ENCODE results near the gene A1BG. TPM values are rescaled to one million over a fixed set of nuclear protein-coding genes. Genes with fewer than 3 reads are reported as not detected.

A1BG gene
- polyA plus RNA-seq, 2 of the 4 experiments (the other 2 are of a cell fraction): 2.5 to 9.5 TPM

- peak; percentile 74 for TF ChIP-seq KDM5A (IDR thresholded peaks at IDR 0.05)
- TF ChIP-seq HEYL (CRISPR knock-in tag; IDR thresholded peaks at IDR 0.05): no peak
- TF ChIP-seq CEBPB (IDR thresholded peaks at IDR 0.05): no peak
- peak; percentile 90 for TF ChIP-seq HOXB5 (CRISPR knock-in tag; IDR thresholded peaks at IDR 0.05)
- no peak for TF ChIP-seq RARB (CRISPR knock-in tag; IDR thresholded peaks at IDR 0.05)
- TF ChIP-seq MAFK (IDR thresholded peaks at IDR 0.05; ENCODE audit: partially characterized antibody): no peak
- TF ChIP-seq CBX2 (IDR thresholded peaks at IDR 0.05; ENCODE audit: borderline replicate concordance, low read depth): no peak
- TF ChIP-seq POLR2A (IDR thresholded peaks at IDR 0.05; ENCODE audit: low read length): peak; percentile 53
- no peak for TF ChIP-seq CHD2 (IDR thresholded peaks at IDR 0.05; ENCODE audit: low read length, partially characterized antibody)
- no peak for TF ChIP-seq NPAS2 (CRISPR knock-in tag; IDR thresholded peaks at IDR 0.05; ENCODE audit: borderline replicate concordance)
- TF ChIP-seq ZSCAN20 (CRISPR knock-in tag; IDR thresholded peaks at IDR 0.05): no peak
- TF ChIP-seq SMC3 (IDR thresholded peaks at IDR 0.05): peak; percentile 34; the same call in 2 of the 3 replicates
- peak; percentile 69; the same call in 1 of the 2 replicates for TF ChIP-seq ESRRA (IDR thresholded peaks at IDR 0.05; ENCODE audit: borderline replicate concordance, low read length)
- TF ChIP-seq BHLHE40 (IDR thresholded peaks at IDR 0.05; ENCODE audit: low read depth, low read length): no peak
- peak; percentile 90 for TF ChIP-seq PHF8 (IDR thresholded peaks at IDR 0.05; ENCODE audit: borderline replicate concordance, low read depth)
- TF ChIP-seq RNF2 (IDR thresholded peaks at IDR 0.05; ENCODE audit: borderline replicate concordance, low read depth): no peak
- no peak for TF ChIP-seq SREBF2 (IDR thresholded peaks at IDR 0.05)
- TF ChIP-seq CBX8 (IDR thresholded peaks at IDR 0.05): no peak
- peak; percentile 91 for TF ChIP-seq E2F6 (IDR thresholded peaks at IDR 0.05; ENCODE audit: borderline replicate concordance, low read depth)
- TF ChIP-seq TFCP2L1 (CRISPR knock-in tag; IDR thresholded peaks at IDR 0.05): peak; percentile 83
Measured at GRCh38 chr19:58380662-58381459, 27.6 kb upstream of the A1BG start, which contains the start of gene ZNF837 (continued).

- ChIA-PET CTCF (interaction anchor here (0.9 to 1.7 kb wide), 4 partner anchors 10 to 139 kb away, joined by 3 to 5 read pairs (median 4); partner anchors contain the start of gene ZBTB45), POLR2A (interaction anchor here (0.9 to 4.9 kb wide), 2 partner anchors 17 to 32 kb away, joined by 3 to 43 read pairs; partner anchors contain the start of gene ZNF497)
- H3K9me3 ChIP-seq: no peaks in the 10 kb centered on the region
- H3K4me1 ChIP-seq: peaks cover 18% of the 10 kb centered on the region
- ATAC-seq: peak; percentile 8 to 10; a peak in 5 of 6 replicates
- peak overlapping the region; percentile 77 for H3K4me2 ChIP-seq
- 8% methylated on average over 24 of the region's 24 CpGs for WGBS (ENCODE audit: missing lambda C conversion rate)
- FAIRE-seq: no peak
- H3K27ac ChIP-seq: peak overlapping the region; percentile 93 to 97
- DNase-seq (ENCODE audit: low read depth in 1 of 2, low spot score in 1 of 2): no peak
- peak overlapping the region; percentile 64 for H3K4me3 ChIP-seq
- TF ChIP-seq RFX5 (IDR thresholded peaks at IDR 0.05): no peak
- 0 out of 2 replicates have a peak, but pooled peaks have one; percentile 4 for TF ChIP-seq POLR2A (IDR thresholded peaks at IDR 0.05; ENCODE audit: low read length)
Measured at GRCh38 chr19:58380037-58380661, 26.9 kb upstream of the A1BG start.

GRCh38 chr19:58379246-58379645 lies 26.0 kb upstream of the A1BG start:
- POLR2A ChIA-PET: interaction anchor here (0.9 to 4.9 kb wide), 2 partner anchors 16 to 31 kb away, joined by 3 to 43 read pairs; partner anchors contain the start of gene ZNF497
- FAIRE-seq (no peak), DNase-seq (ENCODE audit: low read depth in 1 of 2, low spot score in 1 of 2) (no peak), ATAC-seq (no peak)
- 73% methylated on average over 6 of the region's 6 CpGs for WGBS (ENCODE audit: missing lambda C conversion rate)
- CTCF ChIA-PET: interaction anchor here (0.9 to 1.7 kb wide), 3 partner anchors 15 to 140 kb away, joined by 4 to 5 read pairs (median 4); partner anchors contain the start of gene ZBTB45
- Histone ChIP-seq H3K27ac (no peak overlapping the region), H3K9me3 (no peaks in the 10 kb centered on the region), H3K4me2 (peak overlapping the region; percentile 77; the same call in 1 of the 3 replicates), H3K4me3 (no peak overlapping the region), H3K4me1 (peaks cover 13% of the 10 kb centered on the region)
- TF ChIP-seq ZFP36 (IDR thresholded peaks at IDR 0.05; ENCODE audit: borderline replicate concordance, partially characterized antibody): no peak
- no peak for TF ChIP-seq MAX (IDR thresholded peaks at IDR 0.05)
- TF ChIP-seq CHD2 (IDR thresholded peaks at IDR 0.05; ENCODE audit: low read length, partially characterized antibody): no peak
- no peak for TF ChIP-seq CBX8 (IDR thresholded peaks at IDR 0.05)
- no peak for TF ChIP-seq EHMT2 (IDR thresholded peaks at IDR 0.05; ENCODE audit: low read depth)
- TF ChIP-seq REST (IDR thresholded peaks at IDR 0.05): no peak
- no peak for TF ChIP-seq MYC (IDR thresholded peaks at IDR 0.05; ENCODE audit: borderline replicate concordance, low read length)
- TF ChIP-seq NFE2L2 (conservative IDR thresholded peaks at IDR 0.05; ENCODE audit: low read length): no peak
- TF ChIP-seq ESRRA (IDR thresholded peaks at IDR 0.05; ENCODE audit: borderline replicate concordance, low read length): no peak
- no peak for TF ChIP-seq SREBF2 (IDR thresholded peaks at IDR 0.05)
- TF ChIP-seq HES2 (IDR thresholded peaks at IDR 0.05): no peak
